ENCODE data around the gene NKX2-2. TPM values are rescaled to one million over a fixed set of nuclear protein-coding genes. Genes with fewer than 3 reads are reported as not detected.

The NKX2-2 gene
- polyA plus RNA-seq (ENCODE audit: insufficient read length in 12 of 12) = under 1 TPM in 7 of 12 donors, not detected in 5; 0.07 to 0.26 (median 0.20) TPM
- long read RNA-seq, donor 1 = 0 reads
- long read RNA-seq, donor 2 = 0 reads
- long read RNA-seq, donor 3 = 0 reads
- long read RNA-seq, donor 4 = 0 reads
- long read RNA-seq, donor 5 = 0 reads
- long read RNA-seq, donor 6 = 0 reads
- long read RNA-seq, donor 7 = 0 reads
- long read RNA-seq, donor 8 = 0 reads
- long read RNA-seq, donor 9 = 0 reads
- long read RNA-seq, donor 10 = 0 reads
- long read RNA-seq, donor 11 = 0 reads

GRCh38 chr20:21513881-21514540 lies at the start of gene NKX2-2:
Gene NKX2-2, minus strand, starts transcription at chr20:21514064. Its CDS starts 395 bp downstream, at chr20:21513669.
- DNase-seq = no peak

- DNase-seq = no peak
These were observed 48.8 kb upstream of the NKX2-2 start for GRCh38 chr20:21562656-21563055.

- no peak for DNase-seq
These were observed 45.4 kb upstream of the NKX2-2 start for GRCh38 chr20:21559305-21559704.

GRCh38 chr20:21557241-21558020 lies 43.6 kb upstream of the NKX2-2 start:
- no peak for DNase-seq

DNA sequence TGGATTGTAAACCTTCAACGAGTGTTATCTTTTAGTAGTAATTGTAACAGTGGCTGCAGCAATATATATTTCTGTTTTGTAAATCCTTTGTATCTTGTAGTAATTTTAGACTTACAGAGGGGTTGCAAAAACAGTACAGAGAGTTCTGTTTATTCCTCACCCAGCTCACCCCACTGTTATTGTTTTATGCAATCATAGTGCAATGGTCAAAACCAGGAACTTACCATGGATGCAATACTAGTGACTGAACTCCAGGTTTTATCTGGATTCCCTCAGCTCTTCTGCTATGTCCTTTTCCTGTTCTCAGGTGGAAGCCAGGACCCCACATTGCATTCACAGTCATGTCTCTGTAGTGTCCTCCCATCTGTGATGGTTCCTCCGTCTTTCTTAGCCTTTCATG lies 42.5 kb upstream of the NKX2-2 start:
- DNase-seq = no peak

DNA sequence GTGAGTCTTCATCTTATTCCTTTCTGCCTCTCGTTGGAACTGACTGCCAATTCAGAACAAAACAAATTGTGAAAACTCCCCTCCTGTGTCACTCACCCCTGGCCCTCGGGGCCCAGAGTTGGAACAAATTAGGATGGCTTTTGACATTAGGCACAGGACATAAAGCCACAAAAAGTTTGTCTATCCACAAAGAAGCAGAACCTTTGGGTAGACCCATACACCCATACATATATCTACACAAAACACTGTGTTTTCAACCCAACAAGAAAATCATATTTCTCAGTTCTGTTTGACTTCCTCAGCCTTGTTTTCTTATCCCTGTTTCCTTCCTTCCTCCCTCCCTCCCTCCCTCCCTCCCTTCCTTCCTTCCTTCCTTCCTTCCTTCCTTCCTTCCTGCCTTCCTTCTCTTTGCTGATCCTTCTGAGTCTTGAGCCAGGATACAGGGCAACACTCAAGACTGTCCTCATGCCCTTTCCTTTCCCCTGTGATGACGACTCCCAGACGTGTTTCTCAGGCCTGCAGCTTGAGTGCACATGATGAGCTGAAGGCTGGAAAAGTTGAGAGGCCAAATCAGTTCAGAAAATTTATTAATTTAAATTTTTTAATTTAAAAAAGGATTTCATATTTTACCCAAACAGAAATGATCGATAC lies 41.7 kb upstream of the NKX2-2 start:
- DNase-seq = no peak

- DNase-seq = no peak
These were observed 41.1 kb upstream of the NKX2-2 start for GRCh38 chr20:21554985-21555384.

DNA sequence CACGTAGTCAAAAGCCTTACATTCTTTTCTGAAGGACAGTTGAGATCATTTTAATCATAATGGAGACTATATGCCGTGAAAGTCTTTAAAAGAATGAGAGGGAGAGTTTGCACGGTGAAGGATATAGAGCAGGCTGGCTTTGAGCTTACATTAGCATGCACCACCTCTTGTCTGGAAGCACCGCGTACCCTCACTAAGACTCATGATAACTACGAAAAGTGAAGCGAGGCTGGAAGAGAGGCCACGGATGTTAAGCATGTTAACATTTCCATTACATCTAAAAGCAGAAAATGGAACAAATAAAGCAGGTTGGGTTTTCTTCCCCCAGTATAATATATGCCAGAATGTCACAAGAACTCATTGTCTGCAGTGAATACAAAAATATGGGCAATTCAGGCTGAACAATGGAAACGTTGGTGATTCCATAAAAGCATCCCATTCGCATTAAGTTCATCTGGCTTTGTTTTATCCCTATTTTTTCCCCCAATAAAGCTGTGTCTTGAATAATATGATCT lies 40.6 kb upstream of the NKX2-2 start:
- no peak for DNase-seq

DNA sequence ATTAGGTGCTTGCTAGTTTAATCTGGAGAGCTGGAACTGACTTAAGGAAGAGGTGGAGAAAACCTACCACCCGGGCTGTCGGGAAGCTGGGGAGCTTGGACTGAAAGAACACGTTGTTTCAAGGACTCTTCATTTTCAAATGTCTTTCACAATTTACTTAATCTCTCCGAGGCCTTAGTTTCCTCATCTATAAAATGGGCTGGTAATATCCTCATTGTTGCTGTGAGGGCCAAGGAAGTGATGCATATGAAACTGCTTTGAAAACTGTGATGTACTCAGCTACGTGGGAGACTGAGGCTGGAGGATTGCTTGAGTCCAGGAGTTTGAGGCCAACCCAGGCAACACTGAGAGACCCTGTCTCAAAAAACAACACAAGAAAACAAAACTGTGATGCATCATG lies 36.7 kb upstream of the NKX2-2 start:
- no peak for DNase-seq

GRCh38 chr20:21548390-21549035 lies 34.6 kb upstream of the NKX2-2 start:
- no peak for DNase-seq

DNA sequence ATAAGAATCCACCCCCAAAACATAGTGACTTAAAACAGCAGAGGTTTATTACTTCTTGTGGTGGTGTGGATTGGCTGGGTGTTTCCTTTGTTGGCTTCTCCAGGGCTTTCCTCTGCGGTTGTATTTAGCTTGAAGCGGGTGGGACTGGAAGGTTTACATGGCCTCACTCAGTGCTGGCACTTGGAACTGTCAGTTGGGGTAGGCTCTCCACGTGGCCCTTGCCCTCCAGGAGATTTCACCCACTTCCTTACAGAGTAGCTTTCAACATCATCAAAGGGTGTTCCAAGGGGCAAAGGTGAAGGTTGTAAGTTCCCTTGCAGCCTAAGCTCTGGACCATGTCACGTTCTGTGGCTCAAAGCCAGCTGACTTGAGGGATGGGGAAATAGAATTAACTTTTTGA lies 32.5 kb upstream of the NKX2-2 start:
- no peak for DNase-seq

GRCh38 chr20:21539512-21539911 lies 25.6 kb upstream of the NKX2-2 start:
- DNase-seq = no peak

GRCh38 chr20:21534886-21535285 lies 21.0 kb upstream of the NKX2-2 start:
- DNase-seq = no peak

DNA sequence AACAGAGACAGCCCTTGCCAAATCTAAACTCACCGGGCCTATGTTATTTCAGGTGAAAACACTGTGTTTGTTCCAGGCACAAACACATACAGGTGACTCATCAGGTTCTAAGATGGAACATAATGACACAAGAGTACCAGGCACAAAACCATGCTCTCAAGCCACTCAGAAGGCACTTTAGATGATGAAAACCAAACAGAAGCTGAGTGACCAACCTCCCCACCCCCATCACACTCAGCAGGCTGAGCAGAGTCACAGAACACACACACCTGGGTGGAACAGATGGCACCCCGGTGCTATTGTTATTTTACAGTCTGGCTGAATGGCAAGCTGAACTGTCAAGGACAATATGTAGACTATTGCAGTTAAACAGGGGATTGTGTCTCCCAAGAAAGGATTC lies 20.6 kb upstream of the NKX2-2 start:
- DNase-seq = no peak

- no peak for DNase-seq
These were observed 16.0 kb upstream of the NKX2-2 start for GRCh38 chr20:21529863-21530262.

DNA sequence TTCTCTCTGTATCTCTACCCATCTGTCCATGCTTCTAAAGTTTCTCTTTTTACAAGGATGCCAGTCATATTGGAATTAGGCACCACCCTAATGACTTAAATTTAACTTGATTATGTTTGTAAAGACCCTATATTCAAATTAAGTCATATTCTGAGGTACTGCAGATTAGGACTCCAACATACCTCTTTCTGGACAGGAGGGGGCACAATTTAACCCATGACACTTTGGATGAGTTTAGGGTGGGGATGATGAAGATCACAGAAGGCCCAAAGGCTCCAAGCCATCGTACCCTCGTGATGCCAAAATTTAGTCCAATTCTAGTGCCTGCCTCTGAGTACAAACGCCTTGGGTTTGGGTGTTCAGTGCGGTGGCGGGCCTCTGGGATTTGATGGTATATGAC lies 15.0 kb upstream of the NKX2-2 start:
- no peak for DNase-seq

DNA sequence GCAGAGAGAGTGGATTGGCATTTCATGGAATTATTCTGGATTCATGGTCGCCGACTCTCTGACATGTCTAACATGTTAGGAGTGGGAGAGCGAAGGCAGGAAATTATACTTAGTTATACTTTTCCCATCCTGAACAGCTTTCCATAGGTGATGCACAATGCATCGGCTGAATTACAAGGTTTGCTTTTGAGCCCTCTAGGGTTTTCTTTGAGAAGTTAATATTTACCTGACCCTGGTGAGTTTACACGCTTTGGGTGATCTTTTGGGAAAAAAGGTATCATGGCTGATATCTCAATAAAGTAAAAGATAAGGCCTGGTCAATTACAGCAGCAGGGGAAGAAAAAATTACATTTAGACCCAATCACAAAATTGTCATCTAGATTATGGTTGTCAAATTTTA lies 14.0 kb upstream of the NKX2-2 start:
- DNase-seq = no peak

GRCh38 chr20:21526776-21527175 lies 12.9 kb upstream of the NKX2-2 start:
- no peak for DNase-seq

- no peak for DNase-seq
These were observed 10.0 kb upstream of the NKX2-2 start for GRCh38 chr20:21523895-21524294.

DNA sequence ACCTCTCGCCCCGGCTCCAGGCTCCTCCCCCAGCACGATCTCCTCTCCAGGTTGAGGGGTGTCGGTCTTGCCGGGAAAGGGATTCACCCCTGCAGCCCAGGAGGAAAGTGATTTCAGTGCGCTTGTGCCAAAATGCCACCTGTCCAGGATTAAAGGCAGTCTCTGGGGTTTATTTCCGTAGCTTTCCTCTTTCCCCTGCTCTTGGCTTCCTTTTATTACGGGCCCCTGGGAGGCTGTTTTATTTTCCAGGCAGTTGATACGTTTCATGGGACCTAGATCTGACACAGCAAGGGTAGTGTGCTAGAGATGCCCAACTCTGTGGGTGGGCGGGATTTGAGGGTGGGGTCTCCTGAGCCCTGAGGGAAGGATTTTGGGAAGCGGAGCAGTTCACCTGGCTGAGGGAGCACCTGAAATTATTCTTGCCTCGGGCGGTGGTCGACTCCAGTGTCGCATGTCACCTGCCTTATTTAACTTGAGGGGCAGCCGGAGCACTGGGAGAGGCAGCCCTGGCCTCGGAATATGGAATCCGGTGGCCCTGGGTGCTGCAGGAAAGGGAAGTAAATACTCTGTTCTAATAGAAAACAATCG lies 9.5 kb upstream of the NKX2-2 start:
- DNase-seq = no peak

Data from muscle of arm (tissue), 14 donors.